ENCODE results near the gene MYL9. TPM values are rescaled to one million over a fixed set of nuclear protein-coding genes. Genes with fewer than 3 reads are reported as not detected.

Gene MYL9
- total and polyA plus RNA-seq, 10 of the 15 experiments (the other 5 are each of a cell fraction or from before 2014, with no cell fraction given), result 0.28 to 1.7 (median 0.63) TPM; not detected in 3

DNA sequence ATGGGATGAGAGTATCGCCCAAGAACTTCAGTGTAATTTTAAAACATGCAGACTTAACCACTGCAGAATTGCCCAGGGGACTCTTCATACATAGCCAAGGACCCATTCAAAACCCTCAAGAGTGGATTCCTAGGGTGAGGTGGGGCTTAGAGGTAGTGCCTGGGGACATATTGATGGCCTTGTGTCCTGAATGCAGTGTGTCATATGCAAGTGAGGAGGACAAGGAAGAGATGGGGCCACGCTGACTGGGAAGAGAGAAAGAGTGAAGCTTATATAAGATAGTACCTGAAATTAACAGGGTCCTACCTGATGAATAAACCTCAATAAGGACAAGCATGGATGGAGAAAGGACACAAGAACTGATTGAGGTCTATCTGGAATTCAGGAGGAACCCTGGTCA is 13.9 kb downstream of the MYL9 start (continued):
- TF ChIP-seq TCF3 (IDR thresholded peaks at IDR 0.05; ENCODE audit: borderline replicate concordance, insufficient read depth, low read depth, low read length) (no peak), BMI1 (IDR thresholded peaks at IDR 0.05; ENCODE audit: borderline replicate concordance) (no peak), GABPA (IDR thresholded peaks at IDR 0.05; ENCODE audit: low read depth) (no peak), RFX5 (IDR thresholded peaks at IDR 0.05; ENCODE audit: low read depth, low read length) (no peak), IRF4 (IDR thresholded peaks at IDR 0.05; ENCODE audit: low read depth, low read length) (no peak), DPF2 (IDR thresholded peaks at IDR 0.05) (no peak), CBX5 (IDR thresholded peaks at IDR 0.05; ENCODE audit: low read depth) (no peak)

DNA sequence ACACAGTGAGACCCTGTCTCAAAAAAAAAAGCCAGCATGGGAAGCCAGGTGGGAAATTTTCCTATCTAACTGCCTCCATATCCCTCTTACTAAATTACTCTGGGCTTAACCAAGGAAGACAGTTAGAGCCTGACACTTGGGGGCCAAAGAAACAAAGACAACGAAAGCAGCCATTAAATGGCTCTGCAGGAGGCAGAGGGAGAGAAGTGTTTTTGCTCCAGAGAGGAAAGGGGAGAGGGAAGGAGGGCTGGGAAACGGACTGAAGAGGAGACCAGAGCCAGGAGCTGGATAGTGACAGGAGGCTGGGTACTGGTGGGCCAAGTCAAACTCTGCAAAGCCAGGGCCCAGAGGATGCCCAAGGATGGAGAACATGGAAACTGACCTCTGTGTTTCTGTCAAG is 21.4 kb downstream of the MYL9 start:
- FAIRE-seq (no peak), DNase-seq (ENCODE audit: low read depth, low spot score) (no peak), ATAC-seq (no peak)
- ChIA-PET CTCF (no interaction called here), RAD21 (ENCODE audit: unreplicated experiment) (no interaction called here), POLR2A (interaction anchor here (1.1 kb wide), 1 partner anchor 9 kb away, joined by 3 read pairs; no protein-coding TSS in a partner anchor), SMC1A (ENCODE audit: uncharacterized antibody, unreplicated experiment) (interaction anchor here (1.2 kb wide), 1 partner anchor 8 kb away, joined by 5 read pairs; no protein-coding TSS in a partner anchor)
- H3K4me1 ChIP-seq (ENCODE audit: control insufficient read depth, insufficient read depth, low read length), result no peaks in the 10 kb centered on the region
- H3K4me3 ChIP-seq, result no peak overlapping the region
- no peak overlapping the region for H3K27ac ChIP-seq (ENCODE audit: control insufficient read depth, insufficient read depth)
- no peaks in the 10 kb centered on the region for H3K27me3 ChIP-seq (replicated peaks in 1 of 2; ENCODE audit: control insufficient read depth in 2 of 2, insufficient read depth in 2 of 2, low read length in 1 of 2)
- no peaks in the 10 kb centered on the region for H4K20me1 ChIP-seq (ENCODE audit: control insufficient read depth, insufficient read depth)
- no peaks in the 10 kb centered on the region for H3K79me2 ChIP-seq (ENCODE audit: control insufficient read depth, insufficient read depth, low read length)
- intact Hi-C loops (cut with micrococcal nuclease; ENCODE audit: unreplicated experiment), result no loop called here
- H2AFZ ChIP-seq (ENCODE audit: control insufficient read depth, low read depth, low read length), result no peak overlapping the region
- no peaks in the 10 kb centered on the region for H3K36me3 ChIP-seq (ENCODE audit: control insufficient read depth in 2 of 2, insufficient read depth in 2 of 2, low read length in 1 of 2)
- peaks cover 5% of the 10 kb centered on the region; the same call in 2 of the 3 replicates for H3K9me3 ChIP-seq (replicated peaks; ENCODE audit: control insufficient read depth, insufficient read depth, low read length)
- WGBS (ENCODE audit: insufficient coverage, insufficient replicate concordance, low lambda C conversion rate, missing lambda C conversion rate), result 80% methylated on average over 2 of the region's 2 CpGs
- no peak overlapping the region for H3K4me2 ChIP-seq (ENCODE audit: control insufficient read depth, insufficient read depth)
- in situ Hi-C loops (cut with MboI), result no loop called here
- no peak overlapping the region for H3K9ac ChIP-seq (ENCODE audit: control insufficient read depth, insufficient read depth, low read length)
- no TSS peak for BruUV-seq (replicated peaks)
- no peak for TF ChIP-seq CBX5 (IDR thresholded peaks at IDR 0.05; ENCODE audit: low read depth)
- TF ChIP-seq DPF2 (IDR thresholded peaks at IDR 0.05), result no peak
- no peak for TF ChIP-seq TCF12 (IDR thresholded peaks at IDR 0.05; ENCODE audit: low read depth, low read length)
- no peak for TF ChIP-seq POLR2AphosphoS2 (IDR thresholded peaks at IDR 0.05; ENCODE audit: low read depth, low read length)
- TF ChIP-seq MYB (IDR thresholded peaks at IDR 0.05; ENCODE audit: borderline replicate concordance, low read depth, low read length), result no peak
- TF ChIP-seq, protein P1, sequence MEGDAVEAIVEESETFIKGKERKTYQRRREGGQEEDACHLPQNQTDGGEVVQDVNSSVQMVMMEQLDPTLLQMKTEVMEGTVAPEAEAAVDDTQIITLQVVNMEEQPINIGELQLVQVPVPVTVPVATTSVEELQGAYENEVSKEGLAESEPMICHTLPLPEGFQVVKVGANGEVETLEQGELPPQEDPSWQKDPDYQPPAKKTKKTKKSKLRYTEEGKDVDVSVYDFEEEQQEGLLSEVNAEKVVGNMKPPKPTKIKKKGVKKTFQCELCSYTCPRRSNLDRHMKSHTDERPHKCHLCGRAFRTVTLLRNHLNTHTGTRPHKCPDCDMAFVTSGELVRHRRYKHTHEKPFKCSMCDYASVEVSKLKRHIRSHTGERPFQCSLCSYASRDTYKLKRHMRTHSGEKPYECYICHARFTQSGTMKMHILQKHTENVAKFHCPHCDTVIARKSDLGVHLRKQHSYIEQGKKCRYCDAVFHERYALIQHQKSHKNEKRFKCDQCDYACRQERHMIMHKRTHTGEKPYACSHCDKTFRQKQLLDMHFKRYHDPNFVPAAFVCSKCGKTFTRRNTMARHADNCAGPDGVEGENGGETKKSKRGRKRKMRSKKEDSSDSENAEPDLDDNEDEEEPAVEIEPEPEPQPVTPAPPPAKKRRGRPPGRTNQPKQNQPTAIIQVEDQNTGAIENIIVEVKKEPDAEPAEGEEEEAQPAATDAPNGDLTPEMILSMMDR (IDR thresholded peaks at IDR 0.05 in 2 of 3, conservative IDR thresholded peaks at IDR 0.05 in 1 of 3; ENCODE audit: control insufficient read depth in 2 of 3, extremely low read depth in 1 of 3, insufficient read depth in 1 of 3, low read depth in 3 of 3, low read length in 3 of 3), result no peak
- TF ChIP-seq, protein P2, sequence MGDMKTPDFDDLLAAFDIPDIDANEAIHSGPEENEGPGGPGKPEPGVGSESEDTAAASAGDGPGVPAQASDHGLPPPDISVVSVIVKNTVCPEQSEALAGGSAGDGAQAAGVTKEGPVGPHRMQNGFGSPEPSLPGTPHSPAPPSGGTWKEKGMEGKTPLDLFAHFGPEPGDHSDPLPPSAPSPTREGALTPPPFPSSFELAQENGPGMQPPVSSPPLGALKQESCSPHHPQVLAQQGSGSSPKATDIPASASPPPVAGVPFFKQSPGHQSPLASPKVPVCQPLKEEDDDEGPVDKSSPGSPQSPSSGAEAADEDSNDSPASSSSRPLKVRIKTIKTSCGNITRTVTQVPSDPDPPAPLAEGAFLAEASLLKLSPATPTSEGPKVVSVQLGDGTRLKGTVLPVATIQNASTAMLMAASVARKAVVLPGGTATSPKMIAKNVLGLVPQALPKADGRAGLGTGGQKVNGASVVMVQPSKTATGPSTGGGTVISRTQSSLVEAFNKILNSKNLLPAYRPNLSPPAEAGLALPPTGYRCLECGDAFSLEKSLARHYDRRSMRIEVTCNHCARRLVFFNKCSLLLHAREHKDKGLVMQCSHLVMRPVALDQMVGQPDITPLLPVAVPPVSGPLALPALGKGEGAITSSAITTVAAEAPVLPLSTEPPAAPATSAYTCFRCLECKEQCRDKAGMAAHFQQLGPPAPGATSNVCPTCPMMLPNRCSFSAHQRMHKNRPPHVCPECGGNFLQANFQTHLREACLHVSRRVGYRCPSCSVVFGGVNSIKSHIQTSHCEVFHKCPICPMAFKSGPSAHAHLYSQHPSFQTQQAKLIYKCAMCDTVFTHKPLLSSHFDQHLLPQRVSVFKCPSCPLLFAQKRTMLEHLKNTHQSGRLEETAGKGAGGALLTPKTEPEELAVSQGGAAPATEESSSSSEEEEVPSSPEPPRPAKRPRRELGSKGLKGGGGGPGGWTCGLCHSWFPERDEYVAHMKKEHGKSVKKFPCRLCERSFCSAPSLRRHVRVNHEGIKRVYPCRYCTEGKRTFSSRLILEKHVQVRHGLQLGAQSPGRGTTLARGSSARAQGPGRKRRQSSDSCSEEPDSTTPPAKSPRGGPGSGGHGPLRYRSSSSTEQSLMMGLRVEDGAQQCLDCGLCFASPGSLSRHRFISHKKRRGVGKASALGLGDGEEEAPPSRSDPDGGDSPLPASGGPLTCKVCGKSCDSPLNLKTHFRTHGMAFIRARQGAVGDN (IDR thresholded peaks at IDR 0.05), result no peak
- TF ChIP-seq EGR1 (IDR thresholded peaks at IDR 0.05; ENCODE audit: borderline replicate concordance in 1 of 2, low read depth in 2 of 2, low read length in 2 of 2), result no peak
- no peak for TF ChIP-seq SREBF1 (IDR thresholded peaks at IDR 0.05; ENCODE audit: low read length)
- no peak for TF ChIP-seq SMARCA5 (IDR thresholded peaks at IDR 0.05)
- TF ChIP-seq, protein P3, sequence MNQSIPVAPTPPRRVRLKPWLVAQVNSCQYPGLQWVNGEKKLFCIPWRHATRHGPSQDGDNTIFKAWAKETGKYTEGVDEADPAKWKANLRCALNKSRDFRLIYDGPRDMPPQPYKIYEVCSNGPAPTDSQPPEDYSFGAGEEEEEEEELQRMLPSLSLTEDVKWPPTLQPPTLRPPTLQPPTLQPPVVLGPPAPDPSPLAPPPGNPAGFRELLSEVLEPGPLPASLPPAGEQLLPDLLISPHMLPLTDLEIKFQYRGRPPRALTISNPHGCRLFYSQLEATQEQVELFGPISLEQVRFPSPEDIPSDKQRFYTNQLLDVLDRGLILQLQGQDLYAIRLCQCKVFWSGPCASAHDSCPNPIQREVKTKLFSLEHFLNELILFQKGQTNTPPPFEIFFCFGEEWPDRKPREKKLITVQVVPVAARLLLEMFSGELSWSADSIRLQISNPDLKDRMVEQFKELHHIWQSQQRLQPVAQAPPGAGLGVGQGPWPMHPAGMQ (IDR thresholded peaks at IDR 0.05; ENCODE audit: borderline replicate concordance), result no peak
- no peak for TF ChIP-seq ZNF207 (IDR thresholded peaks at IDR 0.05; ENCODE audit: borderline replicate concordance)

Data from GM12878 (cell line).